GM21360 (cell line): ENCODE measurements around the gene GPR17.

Source experiments
- ATAC-seq: cut with Tn5 transposase; IDR thresholded peaks from one replicate; pipeline ENCODE4 v1.9.1; 2021; ENCODE audit warnings: mild to moderate bottlenecking, moderate library complexity; ENCODE audit not compliant: unreplicated experiment

The GPR17 gene

GRCh38 chr2:127685410-127686080, 39.6 kb downstream of the GPR17 start:
- ATAC-seq: no peak

GRCh38 chr2:127688405-127688804, 42.5 kb downstream of the GPR17 start:
- ATAC-seq: no peak

GRCh38 chr2:127690696-127691095, 44.7 kb downstream of the GPR17 start:
- ATAC-seq: no peak

- ATAC-seq: no peak
Measured at GRCh38 chr2:127694986-127695385, 49.0 kb downstream of the GPR17 start.

GRCh38 chr2:127695491-127696472, 49.8 kb downstream of the GPR17 start:
- no peak for ATAC-seq

GRCh38 chr2:127697482-127698180, 51.7 kb downstream of the GPR17 start:
- no peak for ATAC-seq

- ATAC-seq: no peak
Measured at GRCh38 chr2:127698553-127699355, 52.8 kb downstream of the GPR17 start.

GRCh38 chr2:127700527-127701192, 54.7 kb downstream of the GPR17 start:
- ATAC-seq: peak; percentile 59

GRCh38 chr2:127701193-127701650, 55.3 kb downstream of the GPR17 start, which contains the start of gene SFT2D3:
Gene SFT2D3, plus strand, starts transcription at chr2:127701497. Its CDS starts 32 bp downstream, at chr2:127701529.
- peak; percentile 58 for ATAC-seq

- ATAC-seq: peak; percentile 48
Measured at GRCh38 chr2:127701651-127702394, 55.9 kb downstream of the GPR17 start.
